Activated gamma-delta T cell (primary cell): ENCODE measurements around the gene PODN.

ENCODE experiments used
- DNase-seq: peaks from one replicate; lab custom pipeline; 2025; lab: John Stamatoyannopoulos, UW

The PODN gene

DNA sequence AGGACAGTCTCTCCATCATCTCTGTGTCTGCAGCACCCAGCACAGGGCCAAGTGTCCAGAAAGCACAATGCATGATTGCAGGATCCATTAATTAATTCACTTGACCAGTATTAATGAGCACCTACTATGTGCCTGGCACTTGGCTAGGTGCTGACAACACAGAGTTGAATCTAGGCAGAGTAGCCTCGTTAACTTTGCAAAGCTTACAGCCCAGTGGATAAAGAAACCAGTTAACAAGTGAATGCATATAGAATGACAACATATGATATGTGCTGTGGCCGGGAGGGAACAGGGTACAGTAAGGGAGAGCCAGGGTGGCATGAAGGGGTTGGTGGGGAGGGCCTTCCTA, 69.6 kb downstream of the PODN start:
- DNase-seq, result no peak

GRCh38 chr1:53132176-53132575, 70.2 kb downstream of the PODN start:
- no peak for DNase-seq

DNA sequence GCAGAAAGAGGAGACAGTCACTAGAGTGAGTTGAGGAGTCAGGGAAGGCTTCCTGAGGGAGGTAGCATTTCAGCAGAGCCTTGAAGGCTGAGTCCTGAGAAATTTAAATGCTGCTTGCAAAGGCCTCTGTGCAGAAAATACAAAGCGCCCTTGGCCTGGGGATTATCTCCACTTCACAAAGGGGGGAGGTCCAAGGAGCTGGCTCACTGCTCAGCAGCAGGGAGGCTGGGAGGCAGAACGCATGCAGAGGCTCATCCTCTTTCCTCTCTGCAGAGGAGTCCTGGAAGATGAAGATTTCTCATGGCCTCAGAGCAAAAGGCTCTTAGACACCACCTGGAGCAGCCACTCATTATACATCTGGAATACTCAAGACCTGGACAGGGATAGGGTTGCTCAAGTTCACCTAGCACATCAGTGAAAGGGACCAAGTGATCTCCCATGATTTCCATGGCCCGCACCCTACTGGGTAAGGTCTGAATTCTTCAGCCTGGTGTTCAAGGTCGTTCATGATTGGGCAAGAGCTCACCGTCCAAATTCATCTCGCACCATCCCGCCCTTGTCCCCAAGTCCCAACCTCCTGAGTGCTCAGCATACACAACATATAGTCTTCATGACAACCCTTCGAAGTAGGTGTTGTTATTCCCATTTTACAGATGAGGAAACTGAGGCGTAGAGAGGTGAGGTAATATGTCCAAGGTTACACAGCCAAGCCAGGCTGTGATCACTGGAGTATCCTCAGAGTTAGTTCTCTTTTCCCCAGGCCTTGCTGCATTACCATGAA, 71.4 kb downstream of the PODN start:
- DNase-seq, result no peak

DNA sequence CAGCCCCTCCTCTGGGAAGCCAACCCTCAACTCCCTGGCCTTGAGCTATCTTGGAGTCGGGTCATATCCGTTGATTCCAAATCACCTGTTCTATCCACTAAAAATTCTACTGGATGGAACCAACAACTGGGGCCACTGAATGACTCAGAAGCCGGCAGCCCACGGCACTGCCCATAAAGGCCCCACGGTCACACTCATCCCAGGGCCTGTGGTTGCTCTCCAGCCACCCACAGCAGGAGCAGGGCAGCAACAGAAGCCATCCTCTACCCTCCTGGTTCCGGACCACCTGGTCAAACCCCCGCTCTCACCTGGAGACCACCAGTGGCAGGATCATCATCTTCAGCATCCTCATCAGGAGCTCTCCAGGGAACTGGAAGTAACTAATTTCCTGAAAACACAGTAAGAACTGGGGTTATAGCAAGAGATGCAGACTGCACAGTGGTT, 72.1 kb downstream of the PODN start:
- no peak for DNase-seq
